OCI-LY1 (cell line): ENCODE measurements around the gene CRTC1.

Experiments
- H2AFZ ChIP-seq: fragments of 200-600 bp; sonication (generic), shearing (Covaris generic); 2 replicates; pipeline ENCODE4 v1.6.0; 2014; ENCODE audit warnings: antibody characterized with exemption, mild to moderate bottlenecking, low read length
- H3F3A ChIP-seq: fragments of 200-600 bp; sonication (generic), shearing (Covaris generic); 2 replicates; pipeline ENCODE4 v1.6.0; 2014; ENCODE audit warnings: mild to moderate bottlenecking, antibody characterized with exemption, low read length, moderate library complexity; ENCODE audit not compliant: insufficient read depth
- H3K27ac ChIP-seq: fragments of 200-600 bp; sonication (generic); 2 replicates; pipeline ENCODE4 v1.5.1; 2014; ENCODE audit warnings: low read length, mixed run types, mild to moderate bottlenecking, low read depth; ENCODE audit not compliant: poor library complexity, severe bottlenecking
- H3K27me3 ChIP-seq: fragments of 200-600 bp; sonication (generic); 2 replicates; pipeline ENCODE4 v1.6.0; 2014; ENCODE audit warnings: antibody characterized with exemption, mild to moderate bottlenecking, low read length, moderate library complexity; ENCODE audit not compliant: insufficient read depth
- H3K36me3 ChIP-seq: fragments of 200-600 bp; sonication (generic); 2 replicates; pipeline ENCODE4 v1.6.1; 2014; ENCODE audit warnings: mild to moderate bottlenecking, antibody characterized with exemption, low read length, moderate library complexity, mixed read lengths; ENCODE audit not compliant: insufficient read depth
- H3K4me1 ChIP-seq: fragments of 200-600 bp; sonication (generic); 2 replicates; pipeline ENCODE4 v1.5.1; 2014; ENCODE audit warnings: mild to moderate bottlenecking, low read length, moderate library complexity; ENCODE audit not compliant: insufficient read depth, severe bottlenecking
- H3K4me2 ChIP-seq: fragments of 200-600 bp; sonication (generic), shearing (Covaris generic); 2 replicates; pipeline ENCODE4 v1.6.1; 2014; ENCODE audit warnings: low read length
- H3K4me3 ChIP-seq: fragments of 200-600 bp; sonication (generic); 2 replicates; pipeline ENCODE4 v1.5.1; 2014; ENCODE audit warnings: low read length, low read depth, mild to moderate bottlenecking, mixed read lengths; ENCODE audit not compliant: poor library complexity, severe bottlenecking
- H3K79me2 ChIP-seq: fragments of 200-600 bp; shearing (Covaris generic); 2 replicates; pipeline ENCODE4 v1.6.1; 2016; ENCODE audit warnings: mixed run types, low read length, mixed read lengths; ENCODE audit not compliant: insufficient read depth
- H3K9ac ChIP-seq: fragments of 200-600 bp; sonication (generic), shearing (Covaris generic); 2 replicates; pipeline ENCODE4 v1.6.1; 2014; ENCODE audit warnings: mild to moderate bottlenecking, low read length, mixed read lengths
- H3K9me2 ChIP-seq: fragments of 200-600 bp; sonication (generic), shearing (Covaris generic); 2 replicates; pipeline ENCODE4 v1.6.1; 2014; ENCODE audit warnings: low read depth, mild to moderate bottlenecking, low read length, mixed read lengths
- H3K9me3 ChIP-seq: fragments of 200-600 bp; shearing (Covaris generic); 2 replicates; pipeline ENCODE4 v1.6.1; 2014; ENCODE audit warnings: low read length, mixed read lengths
- H4K20me1 ChIP-seq: fragments of 200-600 bp; sonication (generic), shearing (Covaris generic); 2 replicates; pipeline ENCODE4 v1.6.0; 2016; ENCODE audit warnings: mild to moderate bottlenecking, low read length; ENCODE audit not compliant: insufficient read depth
- EZH2 ChIP-seq: fragments of 200-600 bp; sonication (generic), shearing (Covaris generic); IDR thresholded peaks from 2 replicates; pipeline ENCODE4 v1.8.0; 2017; ENCODE audit warnings: borderline replicate concordance, mixed run types, mild to moderate bottlenecking, antibody characterized with exemption, low read length, moderate library complexity, mixed read lengths
- TF ChIP-seq, protein P1 (sequence below): fragments of 200-600 bp; sonication (generic), shearing (Covaris generic); IDR thresholded peaks from 2 replicates; pipeline ENCODE4 v1.5.1; 2017; ENCODE audit warnings: mild to moderate bottlenecking, antibody characterized with exemption, low read length, moderate library complexity, mixed read lengths

CRTC1 gene

DNA sequence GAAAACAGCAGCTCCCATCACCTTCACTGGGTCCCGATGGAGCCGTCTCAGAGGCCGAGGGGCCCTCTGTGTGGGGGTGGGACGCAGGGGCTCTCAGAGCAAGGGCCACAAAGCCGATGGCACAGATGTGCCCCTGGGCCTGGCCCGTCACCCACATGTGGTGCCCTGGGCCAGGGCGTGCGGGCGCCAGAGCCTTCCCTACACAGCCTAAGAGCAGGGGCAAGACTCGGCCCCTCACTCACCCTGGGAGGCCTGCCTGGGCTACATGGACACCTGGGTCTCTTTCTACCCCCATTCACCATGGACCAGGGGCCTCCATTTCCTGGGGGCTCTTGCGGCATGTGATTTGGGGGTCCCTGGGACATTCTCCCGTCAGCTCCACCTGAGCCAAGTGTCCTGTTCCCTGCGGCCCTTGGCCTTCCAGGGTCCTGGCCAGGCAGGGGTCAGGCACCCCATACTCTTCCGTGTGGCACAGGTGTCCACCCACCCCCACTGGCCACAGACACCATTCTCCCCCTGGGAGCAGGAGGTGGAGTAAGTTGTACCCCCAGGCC, 97.6 kb downstream of the CRTC1 start:
- Histone ChIP-seq H3K9ac (no peak overlapping the region), H3K4me3 (no peak overlapping the region), H3K27me3 (peaks cover 18% of the 10 kb centered on the region), H3K4me2 (no peak overlapping the region), H3K79me2 (no peaks in the 10 kb centered on the region), H3K9me3 (no peaks in the 10 kb centered on the region), H3K36me3 (no peaks in the 10 kb centered on the region), H2AFZ (no peak overlapping the region), H3K4me1 (no peaks in the 10 kb centered on the region), H3K9me2 (no peaks in the 10 kb centered on the region), H4K20me1 (no peaks in the 10 kb centered on the region), H3K27ac (no peak overlapping the region), H3F3A (no peaks in the 10 kb centered on the region)
- TF ChIP-seq EZH2: no peak
- TF ChIP-seq, protein P1, sequence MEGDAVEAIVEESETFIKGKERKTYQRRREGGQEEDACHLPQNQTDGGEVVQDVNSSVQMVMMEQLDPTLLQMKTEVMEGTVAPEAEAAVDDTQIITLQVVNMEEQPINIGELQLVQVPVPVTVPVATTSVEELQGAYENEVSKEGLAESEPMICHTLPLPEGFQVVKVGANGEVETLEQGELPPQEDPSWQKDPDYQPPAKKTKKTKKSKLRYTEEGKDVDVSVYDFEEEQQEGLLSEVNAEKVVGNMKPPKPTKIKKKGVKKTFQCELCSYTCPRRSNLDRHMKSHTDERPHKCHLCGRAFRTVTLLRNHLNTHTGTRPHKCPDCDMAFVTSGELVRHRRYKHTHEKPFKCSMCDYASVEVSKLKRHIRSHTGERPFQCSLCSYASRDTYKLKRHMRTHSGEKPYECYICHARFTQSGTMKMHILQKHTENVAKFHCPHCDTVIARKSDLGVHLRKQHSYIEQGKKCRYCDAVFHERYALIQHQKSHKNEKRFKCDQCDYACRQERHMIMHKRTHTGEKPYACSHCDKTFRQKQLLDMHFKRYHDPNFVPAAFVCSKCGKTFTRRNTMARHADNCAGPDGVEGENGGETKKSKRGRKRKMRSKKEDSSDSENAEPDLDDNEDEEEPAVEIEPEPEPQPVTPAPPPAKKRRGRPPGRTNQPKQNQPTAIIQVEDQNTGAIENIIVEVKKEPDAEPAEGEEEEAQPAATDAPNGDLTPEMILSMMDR: no peak

DNA sequence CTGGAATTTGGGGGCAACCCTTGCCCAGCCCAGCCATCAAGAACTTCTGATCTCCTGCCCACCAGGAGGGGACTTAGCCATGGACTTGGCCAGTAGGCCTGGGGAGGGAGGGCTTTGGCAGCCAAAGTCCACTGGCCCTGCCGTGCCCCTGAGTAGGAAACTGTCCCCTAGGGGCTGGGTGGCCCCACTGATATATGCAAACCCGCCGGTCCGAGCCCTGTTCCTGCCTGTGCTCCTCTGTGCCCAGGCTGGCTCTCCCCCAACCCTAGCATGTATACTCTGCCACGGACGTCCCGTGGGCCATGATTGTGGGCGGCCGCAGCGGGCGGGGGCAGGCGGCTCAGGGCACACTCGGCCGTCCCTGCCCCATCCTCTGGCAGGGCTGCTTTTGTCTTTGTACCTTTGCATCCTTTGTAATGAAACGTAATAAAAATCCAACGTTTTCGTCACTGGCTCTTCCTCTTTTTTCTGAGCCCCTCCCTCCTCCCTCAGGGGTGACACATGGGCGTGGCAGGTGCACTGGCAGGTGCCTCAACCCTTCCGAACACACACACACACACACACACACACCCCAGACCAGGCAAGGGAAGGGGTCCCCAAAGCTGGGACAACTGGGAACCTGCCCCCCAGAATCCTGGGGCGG, 98.5 kb downstream of the CRTC1 start:
- TF ChIP-seq, protein P1: no peak
- TF ChIP-seq EZH2: no peak
- H3K79me2 ChIP-seq: no peaks in the 10 kb centered on the region
- H3K9me3 ChIP-seq: no peaks in the 10 kb centered on the region
- H3K36me3 ChIP-seq: no peaks in the 10 kb centered on the region
- no peak overlapping the region for H2AFZ ChIP-seq
- no peak overlapping the region for H3K4me3 ChIP-seq
- no peak overlapping the region for H3K9ac ChIP-seq
- no peak overlapping the region for H3K27ac ChIP-seq
- H3K4me2 ChIP-seq: no peak overlapping the region; the same call in 1 of the 2 replicates
- H3K27me3 ChIP-seq: peaks cover 14% of the 10 kb centered on the region
- no peaks in the 10 kb centered on the region for H4K20me1 ChIP-seq
- H3F3A ChIP-seq: no peaks in the 10 kb centered on the region
- no peaks in the 10 kb centered on the region for H3K9me2 ChIP-seq
- no peaks in the 10 kb centered on the region for H3K4me1 ChIP-seq

DNA sequence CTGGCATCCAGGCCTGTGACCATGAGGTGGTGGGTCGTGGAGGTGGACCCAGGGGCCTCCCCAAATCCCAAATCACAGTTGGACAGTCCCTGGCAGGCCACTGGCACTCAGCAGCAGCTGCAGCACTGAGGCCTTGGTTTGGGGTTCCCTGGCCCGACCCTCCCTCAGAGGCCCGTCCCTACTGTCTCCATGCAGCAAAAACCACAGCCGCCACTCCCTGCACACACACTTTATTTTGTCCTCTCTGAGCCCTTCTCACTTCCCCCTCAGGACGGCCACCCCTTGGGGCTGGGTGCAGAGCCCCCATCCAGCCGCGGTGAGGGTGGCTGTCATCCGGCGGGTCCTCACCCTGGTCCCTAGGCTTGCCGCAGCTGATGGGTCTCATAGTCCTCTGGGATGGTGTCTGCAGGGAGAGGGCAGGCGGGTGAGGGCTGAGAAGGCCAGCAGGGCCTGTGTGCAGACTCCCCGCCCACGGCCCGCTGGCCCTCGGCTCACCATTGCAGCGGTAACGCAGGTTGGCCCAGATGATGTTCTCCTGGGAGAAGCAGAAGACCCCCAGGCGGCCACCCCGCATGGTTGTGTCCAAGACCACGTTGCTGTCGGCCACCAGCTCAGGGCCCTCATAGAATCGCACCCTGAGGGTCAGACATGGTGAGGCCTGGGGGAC, 99.2 kb downstream of the CRTC1 start:
- H3F3A ChIP-seq: no peaks in the 10 kb centered on the region
- H3K27ac ChIP-seq: no peak overlapping the region
- H3K4me3 ChIP-seq: no peak overlapping the region
- no peaks in the 10 kb centered on the region for H3K9me3 ChIP-seq
- no peak overlapping the region; the same call in 1 of the 2 replicates for H3K4me2 ChIP-seq
- H3K79me2 ChIP-seq: no peaks in the 10 kb centered on the region
- peaks cover 14% of the 10 kb centered on the region for H3K27me3 ChIP-seq
- TF ChIP-seq, protein P1: no peak
- TF ChIP-seq EZH2: no peak
- H3K9me2 ChIP-seq: no peaks in the 10 kb centered on the region
- H3K36me3 ChIP-seq: no peaks in the 10 kb centered on the region
- no peaks in the 10 kb centered on the region for H3K4me1 ChIP-seq
- no peaks in the 10 kb centered on the region for H4K20me1 ChIP-seq
- no peak overlapping the region for H2AFZ ChIP-seq
- no peak overlapping the region for H3K9ac ChIP-seq
